Measurements from ENCODE around the gene MYBPHL. TPM values are rescaled to one million over a fixed set of nuclear protein-coding genes. Genes with fewer than 3 reads are reported as not detected.

MYBPHL gene
- total RNA-seq, 2 experiments from 2014 or later: not detected

DNA sequence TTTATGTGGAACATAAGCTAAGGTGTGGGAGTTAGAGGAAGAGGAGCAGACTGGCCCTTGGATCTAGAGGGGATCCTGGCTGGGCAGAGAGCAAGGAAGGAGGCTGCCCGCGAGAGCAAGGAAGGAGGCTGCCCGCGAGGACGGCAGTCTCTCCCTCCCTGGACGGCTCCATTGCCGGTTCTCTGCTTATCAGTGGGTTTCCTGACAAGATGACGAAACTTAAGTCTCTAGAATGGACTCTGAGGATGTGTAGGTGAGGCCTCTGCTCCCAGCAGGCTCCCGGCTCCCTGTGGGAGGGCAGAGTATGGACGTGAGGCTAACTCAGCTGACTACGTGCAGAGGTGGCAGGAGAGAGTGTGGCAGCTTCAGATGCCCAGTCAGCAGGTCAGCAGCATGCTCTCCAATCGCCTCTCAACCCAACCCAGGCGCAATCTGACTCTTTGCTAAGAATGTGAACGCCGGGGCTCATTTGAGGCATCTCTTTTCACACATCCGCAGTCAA lies 6.1 kb downstream of the MYBPHL start:
- DNase-seq (no peak), ATAC-seq (no peak)
- Mint-ChIP-seq H3K4me1 (ENCODE audit: low read depth) (peaks cover 3% of the 10 kb centered on the region), H3K36me3 (ENCODE audit: low read depth) (no peaks in the 10 kb centered on the region), H3K4me3 (no peak overlapping the region), H3K27me3 (peaks cover 7% of the 10 kb centered on the region), H3K9me3 (no peaks in the 10 kb centered on the region), H3K27ac (no peak overlapping the region)
- intact Hi-C loops (cut with micrococcal nuclease): no loop called here
- CTCF ChIA-PET: no interaction called here
- TF ChIP-seq, protein P1, sequence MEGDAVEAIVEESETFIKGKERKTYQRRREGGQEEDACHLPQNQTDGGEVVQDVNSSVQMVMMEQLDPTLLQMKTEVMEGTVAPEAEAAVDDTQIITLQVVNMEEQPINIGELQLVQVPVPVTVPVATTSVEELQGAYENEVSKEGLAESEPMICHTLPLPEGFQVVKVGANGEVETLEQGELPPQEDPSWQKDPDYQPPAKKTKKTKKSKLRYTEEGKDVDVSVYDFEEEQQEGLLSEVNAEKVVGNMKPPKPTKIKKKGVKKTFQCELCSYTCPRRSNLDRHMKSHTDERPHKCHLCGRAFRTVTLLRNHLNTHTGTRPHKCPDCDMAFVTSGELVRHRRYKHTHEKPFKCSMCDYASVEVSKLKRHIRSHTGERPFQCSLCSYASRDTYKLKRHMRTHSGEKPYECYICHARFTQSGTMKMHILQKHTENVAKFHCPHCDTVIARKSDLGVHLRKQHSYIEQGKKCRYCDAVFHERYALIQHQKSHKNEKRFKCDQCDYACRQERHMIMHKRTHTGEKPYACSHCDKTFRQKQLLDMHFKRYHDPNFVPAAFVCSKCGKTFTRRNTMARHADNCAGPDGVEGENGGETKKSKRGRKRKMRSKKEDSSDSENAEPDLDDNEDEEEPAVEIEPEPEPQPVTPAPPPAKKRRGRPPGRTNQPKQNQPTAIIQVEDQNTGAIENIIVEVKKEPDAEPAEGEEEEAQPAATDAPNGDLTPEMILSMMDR (IDR thresholded peaks at IDR 0.05): no peak
- POLR2A ChIA-PET: no interaction called here

DNA sequence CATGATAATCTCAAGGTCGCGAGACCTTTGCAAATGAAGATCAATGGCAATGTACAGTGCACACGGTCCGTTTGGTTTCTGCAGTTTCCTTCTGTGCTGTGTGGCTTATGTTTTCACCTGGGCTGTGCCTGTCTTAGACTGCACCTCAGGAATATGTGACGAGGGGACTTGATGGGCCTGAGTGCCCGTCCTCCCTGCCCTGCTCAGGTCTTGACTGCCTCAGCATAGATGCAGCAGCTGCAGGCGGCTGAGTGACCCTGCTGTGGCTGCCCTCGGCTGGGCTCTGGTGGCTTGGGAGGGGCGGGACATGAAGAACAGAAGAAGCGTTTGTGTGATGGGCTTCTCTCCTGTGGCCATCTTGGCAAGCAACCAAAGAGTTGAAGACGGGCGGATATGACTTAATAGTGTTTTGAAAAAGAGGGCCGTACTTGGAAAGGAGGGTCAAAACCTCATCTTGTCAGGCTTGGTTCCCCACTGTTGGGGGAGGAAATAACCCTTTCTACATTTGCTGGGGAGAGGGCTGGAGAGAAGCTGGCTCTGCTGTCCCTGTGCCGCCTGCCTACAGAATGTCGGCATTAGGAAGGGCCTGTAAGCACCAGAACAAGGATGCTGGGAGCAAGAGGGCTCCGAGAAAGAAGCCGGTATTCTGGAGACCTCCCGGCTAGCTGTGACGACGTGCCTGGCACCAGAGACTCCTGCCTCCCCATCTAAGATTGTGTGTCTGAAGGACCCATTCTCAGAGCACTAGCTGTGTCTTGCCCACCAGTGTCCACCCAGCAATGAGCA lies 7.1 kb downstream of the MYBPHL start:
- no peaks in the 10 kb centered on the region for H3K36me3 Mint-ChIP-seq (ENCODE audit: low read depth)
- H3K4me1 Mint-ChIP-seq (ENCODE audit: low read depth): peaks cover 3% of the 10 kb centered on the region
- no peak overlapping the region for H3K4me3 Mint-ChIP-seq
- no peak overlapping the region for H3K27ac Mint-ChIP-seq
- CTCF ChIA-PET: interaction anchor here (1.0 kb wide), 1 partner anchor 22 kb away, joined by 3 read pairs; no protein-coding TSS in a partner anchor
- intact Hi-C loops (cut with micrococcal nuclease): no loop called here
- no peaks in the 10 kb centered on the region for H3K9me3 Mint-ChIP-seq
- DNase-seq (no peak), ATAC-seq (no peak)
- H3K27me3 Mint-ChIP-seq: peaks cover 10% of the 10 kb centered on the region
- POLR2A ChIA-PET: no interaction called here
- TF ChIP-seq, protein P1 (IDR thresholded peaks at IDR 0.05): no peak

DNA sequence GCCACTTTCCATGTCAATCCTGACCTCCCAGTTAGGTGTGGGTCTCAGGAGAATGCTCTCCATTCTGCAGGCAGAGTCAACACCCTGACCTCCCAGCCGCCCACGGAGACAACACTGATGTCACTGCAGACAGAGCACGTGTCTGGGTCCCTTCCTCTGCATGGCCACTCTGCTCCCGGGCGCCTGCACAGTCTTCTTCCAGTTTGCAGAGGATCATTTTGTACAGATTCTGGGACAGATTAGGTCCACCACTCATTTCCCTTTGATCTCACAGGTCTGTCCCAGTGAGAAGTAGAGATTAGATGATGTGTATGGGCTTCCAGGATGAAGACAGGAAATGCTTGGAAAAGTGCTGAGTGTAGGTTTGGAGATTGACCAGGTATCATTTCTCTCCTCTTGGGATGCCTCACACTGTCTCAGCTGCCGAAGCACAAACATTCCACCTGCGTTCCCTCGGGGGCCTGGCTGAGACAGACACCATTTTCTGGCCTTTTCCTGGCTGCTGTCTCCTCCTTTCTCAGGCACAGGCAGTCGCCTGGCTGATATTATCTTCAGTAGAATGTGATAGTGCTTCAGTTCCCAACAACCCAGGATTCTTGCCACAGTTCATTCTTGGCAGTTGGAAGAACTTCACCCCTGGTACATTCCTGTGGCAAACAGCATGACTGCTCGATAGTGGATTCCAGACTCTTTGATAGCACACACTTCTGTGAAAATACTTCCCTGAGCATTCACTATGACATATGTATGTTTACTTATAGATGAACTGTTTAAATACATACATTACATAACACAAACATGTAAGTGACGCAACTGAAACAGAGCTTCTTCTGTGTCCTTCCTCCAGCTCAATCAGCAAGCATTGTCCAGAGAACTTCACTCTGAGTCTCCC lies 7.9 kb downstream of the MYBPHL start:
- ChIA-PET CTCF (interaction anchor here (1.0 kb wide), 1 partner anchor 22 kb away, joined by 3 read pairs; no protein-coding TSS in a partner anchor), POLR2A (no interaction called here)
- TF ChIP-seq, protein P1 (IDR thresholded peaks at IDR 0.05): no peak
- peak; percentile 53 for DNase-seq
- no peaks in the 10 kb centered on the region for H3K36me3 Mint-ChIP-seq (ENCODE audit: low read depth)
- H3K27me3 Mint-ChIP-seq: peaks cover 10% of the 10 kb centered on the region
- no peak overlapping the region for H3K27ac Mint-ChIP-seq
- intact Hi-C loops (cut with micrococcal nuclease): no loop called here
- H3K4me1 Mint-ChIP-seq (ENCODE audit: low read depth): peaks cover 3% of the 10 kb centered on the region
- peak; percentile 47 for ATAC-seq
- H3K9me3 Mint-ChIP-seq: no peaks in the 10 kb centered on the region
- no peak overlapping the region for H3K4me3 Mint-ChIP-seq

DNA sequence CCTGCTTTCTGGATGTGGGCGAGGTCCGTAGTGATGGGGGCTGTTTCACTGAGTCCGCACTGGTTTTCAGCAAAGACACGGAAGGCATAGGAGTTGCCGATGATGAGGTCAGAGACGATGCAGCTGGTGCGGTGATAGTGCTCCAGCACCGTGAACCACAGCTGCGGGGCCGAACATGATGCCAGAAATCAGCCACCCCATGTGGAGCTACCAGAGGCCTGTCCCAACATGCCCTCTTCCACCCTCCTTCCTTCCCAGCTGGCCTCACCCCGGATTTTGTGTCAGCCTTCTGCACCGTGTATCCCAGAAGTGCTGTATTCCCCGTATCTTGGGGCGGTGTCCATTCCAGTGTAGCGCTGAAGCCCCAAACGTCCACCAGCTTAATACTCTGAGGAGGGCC lies 10.0 kb downstream of the MYBPHL start:
- ATAC-seq (no peak), DNase-seq (no peak)
- TF ChIP-seq, protein P1 (IDR thresholded peaks at IDR 0.05): no peak
- Mint-ChIP-seq H3K4me1 (ENCODE audit: low read depth) (peaks cover 3% of the 10 kb centered on the region), H3K9me3 (no peaks in the 10 kb centered on the region), H3K27me3 (peaks cover 10% of the 10 kb centered on the region), H3K4me3 (no peak overlapping the region), H3K27ac (no peak overlapping the region), H3K36me3 (ENCODE audit: low read depth) (no peaks in the 10 kb centered on the region)
- CTCF ChIA-PET: interaction anchor here (1.3 to 1.9 kb wide), 3 partner anchors 9 to 235 kb away, joined by 3 to 6 read pairs (median 3); no protein-coding TSS in a partner anchor
- POLR2A ChIA-PET: no interaction called here
- intact Hi-C loops (cut with micrococcal nuclease): no loop called here

Measured in activated CD8-positive, alpha-beta T cell treated with anti-CD3 and anti-CD28 coated beads for 36 hours (primary cell).